Nephron (organoid): ENCODE measurements around the gene GPX1.
"Not testable (repeated sequence)": the region's sequence is repeated elsewhere in the genome, so short reads cannot be mapped to it uniquely, and the experiment has no call there.

Source experiments
- H3K27ac Mint-ChIP-seq, 3 experiments: 2 replicates each; pipeline ENCODE4 v1.8.0; 2020; ENCODE audit warnings: mixed read lengths in 3 of 3, mild to moderate bottlenecking in 2 of 3, moderate library complexity in 1 of 3
- H3K27me3 Mint-ChIP-seq: 2 replicates; pipeline ENCODE4 v1.8.0; 2021; ENCODE audit warnings: low read depth, mild to moderate bottlenecking, moderate library complexity, mixed read lengths
- H3K36me3 Mint-ChIP-seq: 2 replicates; pipeline ENCODE4 v1.8.0; 2020; ENCODE audit warnings: low read depth, mixed read lengths
- H3K4me1 Mint-ChIP-seq: 2 replicates; pipeline ENCODE4 v1.8.0; 2020; ENCODE audit warnings: mixed read lengths
- H3K4me3 Mint-ChIP-seq, 3 experiments: 2 replicates each; pipeline ENCODE4 v1.8.0; 2020; ENCODE audit warnings: mild to moderate bottlenecking in 3 of 3, mixed read lengths in 3 of 3, moderate library complexity in 2 of 3
- H3K9me3 Mint-ChIP-seq: 2 replicates; pipeline ENCODE4 v1.8.0; 2020; ENCODE audit warnings: mixed read lengths
- CTCF ChIP-seq, 3 experiments: fragments of 200-600 bp; sonication (generic); IDR thresholded peaks; one replicate each; pipeline ENCODE4 v1.5.0; 2021; ENCODE audit warnings: antibody characterized with exemption in 3 of 3; ENCODE audit not compliant: unreplicated experiment in 3 of 3

GPX1 gene

GRCh38 chr3:49358217-49358883 is at the start of gene GPX1:
GPX1 (minus strand) TSS chr3:49358353; CDS start chr3:49358278, 75 bp downstream.
- peak within 1 kb of the TSS; percentile 91 to 94 (median 94) for H3K27ac Mint-ChIP-seq
- H3K4me1 Mint-ChIP-seq: peaks cover 19% of the 10 kb centered on the region
- peaks cover 53% of the 10 kb centered on the region for H3K36me3 Mint-ChIP-seq
- no peak for TF ChIP-seq CTCF (IDR thresholded peaks at IDR 0.05; ENCODE audit: unreplicated experiment in 3 of 3)
- H3K4me3 Mint-ChIP-seq: peak within 1 kb of the TSS; percentile 90 to 95 (median 93)
- H3K27me3 Mint-ChIP-seq: no peaks in the 10 kb centered on the region
- H3K9me3 Mint-ChIP-seq: no peaks in the 10 kb centered on the region

- H3K27me3 Mint-ChIP-seq: no peaks in the 10 kb centered on the region
- H3K4me1 Mint-ChIP-seq: peaks cover 41% of the 10 kb centered on the region
- H3K4me3 Mint-ChIP-seq: no peak overlapping the region
- H3K27ac Mint-ChIP-seq: peak overlapping the region; percentile 27 to 76 (median 70)
- no peaks in the 10 kb centered on the region for H3K9me3 Mint-ChIP-seq
- TF ChIP-seq CTCF (IDR thresholded peaks at IDR 0.05; ENCODE audit: unreplicated experiment in 3 of 3): no peak
- peaks cover 12% of the 10 kb centered on the region for H3K36me3 Mint-ChIP-seq
These were observed 48.7 kb upstream of the GPX1 start for GRCh38 chr3:49406571-49407565.

GRCh38 chr3:49405570-49405969 is 47.4 kb upstream of the GPX1 start:
- H3K27me3 Mint-ChIP-seq: not testable (repeated sequence)

GRCh38 chr3:49403891-49404290 is 45.7 kb upstream of the GPX1 start:
- H3K4me1 Mint-ChIP-seq: peaks cover 29% of the 10 kb centered on the region
- no peak overlapping the region for H3K4me3 Mint-ChIP-seq
- H3K36me3 Mint-ChIP-seq: peaks cover 23% of the 10 kb centered on the region
- no peaks in the 10 kb centered on the region for H3K9me3 Mint-ChIP-seq
- no peaks in the 10 kb centered on the region for H3K27me3 Mint-ChIP-seq
- no peak overlapping the region for H3K27ac Mint-ChIP-seq
- no peak for TF ChIP-seq CTCF (IDR thresholded peaks at IDR 0.05; ENCODE audit: unreplicated experiment in 3 of 3)

More at GRCh38 chr3:49405570-49405969, 47.4 kb upstream of the GPX1 start:
- peaks cover 39% of the 10 kb centered on the region for H3K4me1 Mint-ChIP-seq
- peak overlapping the region; percentile 18 to 76 (median 27) for H3K27ac Mint-ChIP-seq
- H3K4me3 Mint-ChIP-seq, H3K9me3 Mint-ChIP-seq: not testable (repeated sequence)
- peaks cover 16% of the 10 kb centered on the region for H3K36me3 Mint-ChIP-seq

- Mint-ChIP-seq H3K4me1 (peaks cover 24% of the 10 kb centered on the region), H3K27me3 (no peaks in the 10 kb centered on the region), H3K27ac (no peak overlapping the region), H3K36me3 (peaks cover 31% of the 10 kb centered on the region), H3K4me3 (no peak overlapping the region), H3K9me3 (no peaks in the 10 kb centered on the region)
- TF ChIP-seq CTCF (IDR thresholded peaks at IDR 0.05; ENCODE audit: unreplicated experiment in 3 of 3): no peak
These were observed 43.6 kb upstream of the GPX1 start for GRCh38 chr3:49401766-49402165.

GRCh38 chr3:49399461-49399860 is 41.3 kb upstream of the GPX1 start:
- no peak overlapping the region for H3K4me3 Mint-ChIP-seq
- no peak for TF ChIP-seq CTCF (IDR thresholded peaks at IDR 0.05; ENCODE audit: unreplicated experiment in 3 of 3)
- H3K27me3 Mint-ChIP-seq: no peaks in the 10 kb centered on the region
- H3K9me3 Mint-ChIP-seq: no peaks in the 10 kb centered on the region
- H3K4me1 Mint-ChIP-seq: peaks cover 11% of the 10 kb centered on the region
- no peak overlapping the region for H3K27ac Mint-ChIP-seq
- H3K36me3 Mint-ChIP-seq: peaks cover 44% of the 10 kb centered on the region
